HEK293T (cell line): ENCODE data around the gene PAPPA.

Experiments used
- CTCF ChIA-PET: fragments of 350-600 bp; formaldehyde crosslinking; extraction: SDS; loops from one replicate; lab custom pipeline; 2021; ENCODE audit warnings: antibody characterized with exemption, inconsistent platforms; lab: Yijun Ruan, JAX
- POLR2A ChIA-PET: fragments of 350-600 bp; formaldehyde crosslinking; extraction: SDS; loops from one replicate; lab custom pipeline; 2020; ENCODE audit warnings: antibody characterized with exemption, inconsistent platforms; lab: Yijun Ruan, JAX
- DNase-seq: peaks from one replicate; pipeline ENCODE4 v3.0.0; 2012; ENCODE audit warnings: mixed read lengths; ENCODE audit errors: extremely low spot score
- ARNT ChIP-seq: fragments of 450-650 bp; IDR thresholded peaks from 2 replicates; pipeline ENCODE4 v1.6.1; 2017; ENCODE audit warnings: mild to moderate bottlenecking
- BHLHE40 ChIP-seq: fragments of 450-650 bp; IDR thresholded peaks from 2 replicates; pipeline ENCODE4 v1.6.1; 2016; ENCODE audit warnings: mild to moderate bottlenecking, moderate library complexity, borderline replicate concordance
- CTBP1 ChIP-seq: fragments of 450-650 bp; IDR thresholded peaks from 2 replicates; pipeline ENCODE4 v1.6.1; 2016; ENCODE audit warnings: borderline replicate concordance
- ELF4 ChIP-seq: fragments of 450-650 bp; IDR thresholded peaks from 2 replicates; pipeline ENCODE4 v1.6.1; 2017; ENCODE audit warnings: antibody characterized with exemption
- FOXA1 ChIP-seq: fragments of 450-650 bp; IDR thresholded peaks from 2 replicates; pipeline ENCODE4 v1.6.1; 2016; ENCODE audit warnings: mild to moderate bottlenecking
- FOXK2 ChIP-seq: fragments of 450-650 bp; IDR thresholded peaks from 2 replicates; pipeline ENCODE4 v1.6.1; 2016; ENCODE audit warnings: mild to moderate bottlenecking
- FOXM1 ChIP-seq: fragments of 450-650 bp; IDR thresholded peaks from 2 replicates; pipeline ENCODE4 v1.6.1; 2017; ENCODE audit warnings: mild to moderate bottlenecking, borderline replicate concordance
- HDGF ChIP-seq: fragments of 450-650 bp; IDR thresholded peaks from 2 replicates; pipeline ENCODE4 v1.6.1; 2017; ENCODE audit warnings: antibody characterized with exemption, borderline replicate concordance
- L3MBTL2 ChIP-seq: fragments of 450-650 bp; conservative IDR thresholded peaks from 2 replicates; pipeline ENCODE4 v1.6.1; 2016; ENCODE audit warnings: mild to moderate bottlenecking
- LEF1 ChIP-seq: fragments of 450-650 bp; IDR thresholded peaks from 2 replicates; pipeline ENCODE4 v1.6.1; 2017; ENCODE audit warnings: mild to moderate bottlenecking, borderline replicate concordance
- NFRKB ChIP-seq: fragments of 450-650 bp; IDR thresholded peaks from 2 replicates; pipeline ENCODE4 v1.6.1; 2016; ENCODE audit warnings: mild to moderate bottlenecking, moderate library complexity
- SP1 ChIP-seq: fragments of 450-650 bp; IDR thresholded peaks from 2 replicates; pipeline ENCODE4 v1.6.1; 2017
- SUZ12 ChIP-seq: fragments of 450-650 bp; IDR thresholded peaks from 2 replicates; pipeline ENCODE4 v1.6.1; 2016; ENCODE audit warnings: mild to moderate bottlenecking
- TARDBP ChIP-seq: fragments of 450-650 bp; IDR thresholded peaks from 2 replicates; pipeline ENCODE4 v1.6.1; 2016
- ZNF384 ChIP-seq: fragments of 450-650 bp; IDR thresholded peaks from 2 replicates; pipeline ENCODE4 v1.6.1; 2016
- TF ChIP-seq, protein P1 (sequence below): fragments of 450-650 bp; IDR thresholded peaks from 2 replicates; pipeline ENCODE4 v1.6.1; 2016

Gene PAPPA

DNA sequence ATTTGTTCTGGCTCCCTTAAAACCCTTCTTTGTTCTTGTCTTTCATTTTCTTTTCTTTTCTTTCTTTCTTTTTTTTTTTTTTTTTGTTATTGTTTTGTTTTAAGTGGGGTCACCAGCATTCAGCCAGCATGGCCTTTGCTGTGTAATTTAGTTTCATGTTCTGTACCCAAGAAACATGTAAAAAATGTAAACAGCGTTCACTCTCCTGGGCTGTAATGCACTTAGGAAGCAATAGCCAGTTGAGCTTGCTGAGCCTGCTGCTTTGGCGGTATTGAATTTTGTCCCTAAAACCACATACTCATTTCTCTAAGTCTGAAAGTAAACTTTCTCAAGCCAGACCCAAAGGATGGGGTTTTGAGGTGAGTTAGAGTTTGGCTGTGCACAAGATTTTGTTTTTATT lies 158.6 kb downstream of the PAPPA start:
- DNase-seq, result no peak
- TF ChIP-seq BHLHE40 (no peak), CTBP1 (no peak), FOXA1 (no peak), TARDBP (no peak), NFRKB (no peak), ELF4 (no peak), FOXK2 (no peak), L3MBTL2 (no peak), SP1 (no peak), HDGF (no peak), SUZ12 (no peak)
- TF ChIP-seq, protein P1, sequence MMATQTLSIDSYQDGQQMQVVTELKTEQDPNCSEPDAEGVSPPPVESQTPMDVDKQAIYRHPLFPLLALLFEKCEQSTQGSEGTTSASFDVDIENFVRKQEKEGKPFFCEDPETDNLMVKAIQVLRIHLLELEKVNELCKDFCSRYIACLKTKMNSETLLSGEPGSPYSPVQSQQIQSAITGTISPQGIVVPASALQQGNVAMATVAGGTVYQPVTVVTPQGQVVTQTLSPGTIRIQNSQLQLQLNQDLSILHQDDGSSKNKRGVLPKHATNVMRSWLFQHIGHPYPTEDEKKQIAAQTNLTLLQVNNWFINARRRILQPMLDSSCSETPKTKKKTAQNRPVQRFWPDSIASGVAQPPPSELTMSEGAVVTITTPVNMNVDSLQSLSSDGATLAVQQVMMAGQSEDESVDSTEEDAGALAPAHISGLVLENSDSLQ, result no peak
- POLR2A ChIA-PET, result no interaction called here
- CTCF ChIA-PET, result interaction anchor here (0.7 kb wide), 1 partner anchor 94 kb away, joined by 4 read pairs; no protein-coding TSS in a partner anchor

DNA sequence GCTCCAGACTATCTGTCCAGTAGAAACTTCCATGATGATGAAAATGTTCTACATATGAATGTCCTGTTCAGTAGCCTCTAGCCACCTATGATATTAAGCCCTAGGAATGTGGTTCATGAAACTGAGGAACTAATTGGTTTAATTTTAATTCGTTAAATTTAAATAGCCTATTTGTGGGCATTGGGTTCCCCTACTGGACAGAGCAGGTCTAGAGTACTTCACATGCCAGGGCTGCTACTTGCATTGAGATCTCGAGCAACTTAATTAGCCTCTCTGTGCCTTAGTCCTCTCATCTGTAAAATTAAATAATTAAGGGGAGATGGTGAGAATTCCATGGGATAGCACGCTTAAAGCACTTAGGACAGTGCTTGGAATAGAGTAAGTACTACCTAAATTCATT lies 160.0 kb downstream of the PAPPA start:
- CTCF ChIA-PET, result no interaction called here

DNA sequence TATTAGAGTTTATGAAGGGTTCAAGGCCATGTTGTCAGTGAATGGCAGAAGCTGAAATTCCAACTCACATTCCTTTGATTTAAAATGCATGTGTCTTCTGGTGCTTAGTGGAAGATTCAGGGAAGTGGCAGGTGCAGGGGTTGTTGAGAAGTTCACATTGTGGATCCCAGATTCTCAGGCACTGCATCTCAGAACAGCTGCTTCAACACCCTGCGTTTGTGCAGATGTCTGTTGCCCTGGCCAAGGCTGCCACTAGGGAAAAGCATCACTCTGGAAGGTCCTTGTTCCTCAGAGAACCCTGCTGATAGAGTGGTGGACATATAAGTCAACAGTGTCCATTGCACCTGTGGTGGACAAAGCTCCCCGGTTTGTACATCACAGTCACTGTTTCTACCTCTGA lies 162.7 kb downstream of the PAPPA start:
- POLR2A ChIA-PET, result no interaction called here
- CTCF ChIA-PET, result no interaction called here
- TF ChIP-seq FOXA1, result no peak
- TF ChIP-seq SP1, result no peak
- no peak for TF ChIP-seq BHLHE40
- TF ChIP-seq ELF4, result no peak
- TF ChIP-seq FOXM1, result no peak
- no peak for TF ChIP-seq L3MBTL2
- no peak for TF ChIP-seq ARNT
- TF ChIP-seq, protein P1, result no peak
- no peak for TF ChIP-seq ZNF384
- TF ChIP-seq TARDBP, result no peak
- no peak for TF ChIP-seq LEF1
- TF ChIP-seq NFRKB, result no peak
- TF ChIP-seq CTBP1, result no peak
- TF ChIP-seq HDGF, result no peak
- TF ChIP-seq FOXK2, result no peak
- no peak for TF ChIP-seq SUZ12
- DNase-seq, result no peak

More for the DNA sequence above, 160.0 kb downstream of the PAPPA start:
- no peak for TF ChIP-seq CTBP1
- TF ChIP-seq L3MBTL2, result no peak
- TF ChIP-seq ZNF384, result no peak
- TF ChIP-seq TARDBP, result no peak
- no peak for TF ChIP-seq NFRKB
- TF ChIP-seq FOXK2, result no peak
- no peak for TF ChIP-seq SP1
- TF ChIP-seq, protein P1, result no peak
- no peak for TF ChIP-seq SUZ12
- TF ChIP-seq HDGF, result no peak
- no peak for TF ChIP-seq BHLHE40
- no peak for TF ChIP-seq FOXM1
- no peak for TF ChIP-seq LEF1
- TF ChIP-seq ARNT, result no peak
- TF ChIP-seq ELF4, result no peak
- POLR2A ChIA-PET, result no interaction called here
- no peak for DNase-seq

DNA sequence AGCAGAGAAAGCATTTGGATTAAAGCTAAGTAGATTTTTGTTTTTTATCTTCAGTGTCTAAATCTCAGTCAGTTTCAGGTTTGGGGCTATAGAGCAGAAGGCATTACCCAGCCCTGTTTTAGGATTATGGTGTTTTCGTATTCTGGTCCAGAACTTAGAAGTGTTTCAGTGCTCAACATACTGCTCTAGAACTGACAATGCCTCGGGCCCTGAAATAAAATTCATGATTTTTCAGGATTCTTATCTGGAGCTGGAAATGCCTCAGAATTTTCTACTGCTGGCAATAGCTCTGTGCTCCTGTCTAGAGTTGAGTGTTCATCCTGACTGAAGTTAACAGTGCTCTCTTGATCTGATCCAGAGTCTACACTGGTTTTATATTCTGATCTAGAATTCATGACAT lies 163.9 kb downstream of the PAPPA start:
- TF ChIP-seq HDGF (no peak), NFRKB (no peak), ZNF384 (no peak), SUZ12 (no peak), CTBP1 (no peak), LEF1 (no peak), ELF4 (no peak), L3MBTL2 (no peak), FOXA1 (no peak), SP1 (no peak), FOXK2 (no peak), TARDBP (no peak), BHLHE40 (no peak), ARNT (no peak), FOXM1 (no peak)
- TF ChIP-seq, protein P1, result no peak
- POLR2A ChIA-PET, result no interaction called here
- DNase-seq, result no peak
- CTCF ChIA-PET, result no interaction called here

DNA sequence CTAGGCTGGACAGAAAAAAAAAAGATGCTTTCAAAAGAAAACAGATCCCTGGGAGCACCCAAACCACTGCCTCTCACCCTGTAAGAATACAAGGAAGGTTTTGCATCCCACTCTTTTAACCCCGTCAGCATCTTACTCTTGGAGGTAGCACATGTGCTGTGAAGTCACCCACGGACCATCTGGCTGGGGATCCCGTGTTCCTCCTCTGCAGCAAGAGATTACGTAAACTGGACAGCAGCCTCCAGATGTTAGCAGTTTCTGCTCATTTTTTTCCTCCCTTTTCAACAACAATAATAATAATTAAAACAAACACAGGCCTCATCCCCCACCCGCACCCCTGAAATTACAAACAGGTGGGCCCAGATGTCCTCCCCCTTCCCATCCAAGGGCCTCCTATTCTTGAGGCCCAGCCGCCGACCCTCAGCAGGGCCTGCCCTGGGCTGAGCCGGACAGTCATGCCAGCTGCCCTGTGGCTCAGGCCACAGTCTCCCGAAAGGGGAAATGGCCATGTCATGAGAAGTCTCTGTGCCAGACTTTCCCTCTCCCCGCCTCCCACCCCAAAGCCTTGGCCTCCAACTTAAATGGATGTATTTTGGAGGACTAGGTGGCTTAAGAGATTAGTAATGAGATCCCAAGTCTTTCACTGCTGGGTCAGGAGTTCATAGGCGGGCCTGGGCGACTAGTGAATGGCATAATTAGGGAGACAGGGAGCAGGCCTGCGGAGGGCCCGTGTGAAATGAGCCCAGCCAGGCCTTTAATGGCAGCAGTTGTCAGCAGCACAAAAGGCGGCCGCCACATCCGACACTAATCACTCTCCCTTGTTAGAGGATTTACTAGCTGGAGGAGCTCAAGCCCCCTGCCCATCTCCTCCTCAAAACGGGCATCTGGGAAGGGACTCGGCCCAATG lies 165.1 kb downstream of the PAPPA start:
- DNase-seq, result no peak
- CTCF ChIA-PET, result no interaction called here
- TF ChIP-seq SP1 (no peak), ELF4 (no peak), FOXA1 (no peak)
- POLR2A ChIA-PET, result no interaction called here
